ENCODE measurements around the gene C2orf42.
"Not testable (repeated sequence)": the region's sequence is repeated elsewhere in the genome, so short reads cannot be mapped to it uniquely, and the experiment has no call there.

Gene C2orf42

DNA sequence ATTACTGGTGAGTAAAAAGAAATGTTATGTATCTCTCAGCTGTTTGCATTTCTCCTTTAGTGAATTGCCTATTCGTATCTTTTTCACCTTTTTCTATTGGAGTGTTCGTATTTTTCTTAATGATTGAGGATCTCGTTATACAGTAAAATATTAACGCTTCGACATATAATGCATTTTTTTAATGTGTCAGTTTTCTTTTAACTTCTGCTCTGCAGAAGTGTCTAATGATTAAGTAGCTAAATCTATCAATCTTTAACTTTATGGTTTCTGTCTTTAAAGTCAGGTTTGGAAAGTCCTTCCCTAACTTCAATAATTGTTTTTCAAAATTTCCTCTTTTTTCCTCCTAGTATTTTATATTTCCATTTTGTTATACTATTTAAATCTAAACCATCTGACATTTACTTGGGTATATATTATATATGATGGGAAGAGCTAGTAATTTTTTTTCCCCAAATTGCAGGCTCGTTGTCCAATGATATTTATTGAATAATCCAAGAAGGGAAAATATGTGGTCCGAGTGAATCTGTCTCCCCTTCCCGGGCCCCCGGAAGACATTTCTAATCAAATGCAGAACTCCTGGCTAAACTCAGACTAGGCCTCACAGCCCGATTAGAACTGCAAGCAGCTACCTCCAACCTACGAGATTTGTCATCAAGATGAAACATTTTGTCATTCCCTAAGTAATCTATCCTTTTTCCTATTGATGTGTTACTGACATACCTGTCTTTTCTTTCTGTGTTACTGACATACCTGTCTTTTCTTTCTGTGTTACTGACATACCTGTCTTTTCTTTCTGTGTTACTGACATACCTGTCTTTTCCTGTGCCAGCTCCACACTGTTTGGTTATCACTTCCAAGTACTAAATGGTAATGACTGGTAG lies 86.3 kb downstream of the C2orf42 start:
- H3K4me3 ChIP-seq (ENCODE audit: low read depth, low read length) = no peak overlapping the region
- CTCF ChIA-PET = interaction anchor here (0.9 to 1.8 kb wide), 8 partner anchors 9 to 190 kb away, joined by 3 to 7 read pairs (median 4); partner anchors contain the start of gene MXD1
- POLR2A ChIA-PET = interaction anchor here (0.7 to 2.4 kb wide), 3 partner anchors 16 to 197 kb away, joined by 3 to 9 read pairs (median 5); no protein-coding TSS in a partner anchor
- TF ChIP-seq, protein P1, sequence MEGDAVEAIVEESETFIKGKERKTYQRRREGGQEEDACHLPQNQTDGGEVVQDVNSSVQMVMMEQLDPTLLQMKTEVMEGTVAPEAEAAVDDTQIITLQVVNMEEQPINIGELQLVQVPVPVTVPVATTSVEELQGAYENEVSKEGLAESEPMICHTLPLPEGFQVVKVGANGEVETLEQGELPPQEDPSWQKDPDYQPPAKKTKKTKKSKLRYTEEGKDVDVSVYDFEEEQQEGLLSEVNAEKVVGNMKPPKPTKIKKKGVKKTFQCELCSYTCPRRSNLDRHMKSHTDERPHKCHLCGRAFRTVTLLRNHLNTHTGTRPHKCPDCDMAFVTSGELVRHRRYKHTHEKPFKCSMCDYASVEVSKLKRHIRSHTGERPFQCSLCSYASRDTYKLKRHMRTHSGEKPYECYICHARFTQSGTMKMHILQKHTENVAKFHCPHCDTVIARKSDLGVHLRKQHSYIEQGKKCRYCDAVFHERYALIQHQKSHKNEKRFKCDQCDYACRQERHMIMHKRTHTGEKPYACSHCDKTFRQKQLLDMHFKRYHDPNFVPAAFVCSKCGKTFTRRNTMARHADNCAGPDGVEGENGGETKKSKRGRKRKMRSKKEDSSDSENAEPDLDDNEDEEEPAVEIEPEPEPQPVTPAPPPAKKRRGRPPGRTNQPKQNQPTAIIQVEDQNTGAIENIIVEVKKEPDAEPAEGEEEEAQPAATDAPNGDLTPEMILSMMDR (IDR thresholded peaks at IDR 0.05; ENCODE audit: insufficient read depth, low read length, missing control alignments) = no peak
- no peak for DNase-seq (ENCODE audit: low read depth, low spot score)

DNA sequence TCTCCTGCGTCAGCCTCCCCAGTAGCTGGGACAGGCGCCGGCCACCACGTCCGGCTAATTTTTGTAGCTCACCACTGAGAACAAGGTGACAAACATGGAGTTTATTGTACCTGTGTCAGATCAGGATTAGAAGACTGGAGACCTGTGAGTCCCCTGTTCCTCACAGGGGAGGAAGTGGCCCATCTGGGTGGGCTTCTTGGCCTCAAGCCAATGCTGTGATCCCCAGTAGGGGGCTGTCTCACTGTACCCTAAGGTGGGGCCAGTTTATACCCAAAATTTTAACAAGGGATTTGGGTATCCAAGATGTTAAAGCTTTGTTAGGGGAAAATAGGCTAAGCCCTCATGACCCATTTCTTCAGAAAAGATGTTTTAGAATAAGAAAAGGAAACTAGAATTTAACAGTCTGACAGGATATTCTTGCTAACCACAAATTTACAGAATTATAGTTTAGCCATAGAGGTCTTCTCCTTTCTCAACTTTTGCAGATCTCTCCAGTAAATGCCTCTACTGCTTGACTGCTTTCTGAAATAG lies 87.2 kb downstream of the C2orf42 start:
- ChIA-PET CTCF (interaction anchor here (0.9 to 1.8 kb wide), 6 partner anchors 10 to 189 kb away, joined by 3 to 7 read pairs (median 4); partner anchors contain the start of gene MXD1), POLR2A (interaction anchor here (1.4 to 2.4 kb wide), 2 partner anchors 15 to 21 kb away, joined by 5 to 9 read pairs; no protein-coding TSS in a partner anchor)
- no peak for DNase-seq (ENCODE audit: low read depth, low spot score)
- TF ChIP-seq, protein P1 (IDR thresholded peaks at IDR 0.05; ENCODE audit: insufficient read depth, low read length, missing control alignments) = no peak
- no peak overlapping the region for H3K4me3 ChIP-seq (ENCODE audit: low read depth, low read length)

DNA sequence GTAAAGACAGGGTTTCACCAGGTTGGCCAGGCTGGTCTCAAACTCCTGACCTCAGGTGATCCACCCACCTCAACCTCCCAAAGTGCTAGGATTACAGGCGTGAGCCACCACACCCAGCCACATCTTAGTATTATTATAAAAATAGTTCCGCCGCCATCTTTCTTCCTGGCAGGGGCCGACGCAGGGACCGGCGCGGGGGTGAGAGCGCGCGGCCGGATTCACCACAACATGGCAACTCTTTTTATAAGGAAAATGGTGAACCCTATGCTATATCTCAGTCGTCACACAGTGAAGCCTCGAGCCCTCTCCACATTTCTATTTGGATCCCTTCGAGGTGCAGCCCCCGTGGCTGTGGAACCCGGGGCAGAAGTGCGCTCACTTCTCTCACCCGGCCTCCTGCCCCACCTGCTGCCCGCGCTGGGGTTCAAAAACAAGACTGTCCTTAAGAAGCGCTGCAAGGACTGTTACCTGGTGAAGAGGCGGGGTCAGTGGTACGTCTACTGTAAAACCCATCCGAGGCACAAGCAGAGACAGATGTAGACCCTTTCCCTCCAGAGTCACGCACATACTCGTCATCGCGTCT lies 88.4 kb downstream of the C2orf42 start:
- POLR2A ChIA-PET; CTCF ChIA-PET; H3K4me3 ChIP-seq (ENCODE audit: low read depth, low read length); DNase-seq (ENCODE audit: low read depth, low spot score): not testable (repeated sequence)

DNA sequence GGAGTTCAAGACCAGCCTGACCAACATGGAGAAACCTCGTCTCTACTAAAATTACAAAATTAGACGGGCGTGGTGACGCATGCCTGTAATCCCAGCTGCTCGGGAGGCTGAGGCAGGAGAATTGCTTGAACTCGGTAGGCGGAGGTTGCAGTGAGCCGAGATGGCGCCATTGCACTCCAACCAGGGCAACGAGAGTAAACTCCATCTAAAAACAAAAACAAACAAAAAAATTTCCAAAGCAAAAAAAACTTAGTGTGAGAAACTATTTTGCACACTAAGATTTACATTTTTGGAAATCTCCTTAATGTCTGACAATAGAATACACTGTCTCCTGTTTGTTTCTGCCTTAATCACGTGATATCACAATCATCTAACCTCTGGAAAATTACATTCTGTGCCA lies 89.1 kb downstream of the C2orf42 start:
- CTCF ChIA-PET; DNase-seq (ENCODE audit: low read depth, low spot score); POLR2A ChIA-PET; H3K4me3 ChIP-seq (ENCODE audit: low read depth, low read length): not testable (repeated sequence)

DNA sequence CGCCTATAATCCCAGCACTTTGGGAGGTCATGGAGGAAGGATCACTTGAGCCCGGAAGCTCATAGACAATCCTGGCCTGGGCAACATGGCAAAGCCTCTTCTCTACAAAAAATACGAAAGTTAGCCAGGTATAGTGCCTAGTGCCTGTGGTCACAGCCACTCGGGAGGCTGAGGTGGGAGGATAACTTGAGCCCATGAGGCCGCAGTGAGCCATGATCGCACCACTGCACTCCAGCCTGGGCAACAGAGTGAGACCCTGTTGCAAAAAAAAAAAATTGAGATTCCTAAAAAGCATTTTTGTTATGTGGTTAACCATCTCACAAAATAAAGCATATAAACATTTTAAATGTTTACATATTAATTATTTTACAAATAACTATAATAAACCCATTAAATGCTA lies 89.6 kb downstream of the C2orf42 start:
- ChIA-PET POLR2A (no interaction called here), CTCF (no interaction called here)
- TF ChIP-seq, protein P1 (IDR thresholded peaks at IDR 0.05; ENCODE audit: insufficient read depth, low read length, missing control alignments) = no peak
- no peak overlapping the region for H3K4me3 ChIP-seq (ENCODE audit: low read depth, low read length)
- no peak for DNase-seq (ENCODE audit: low read depth, low spot score)

Data from AG04449 (cell line).